Activated naive CD8-positive, alpha-beta T cell (primary cell): ENCODE results near the gene ST3GAL6.

Source experiments
- H3K27ac Mint-ChIP-seq: one replicate; pipeline ENCODE4 v1.8.0; 2021; ENCODE audit warnings: mixed read lengths
- H3K27me3 Mint-ChIP-seq: one replicate; pipeline ENCODE4 v1.8.0; 2021; ENCODE audit warnings: mixed read lengths
- H3K36me3 Mint-ChIP-seq: one replicate; pipeline ENCODE4 v1.8.0; 2021; ENCODE audit warnings: mixed read lengths
- H3K4me1 Mint-ChIP-seq: one replicate; pipeline ENCODE4 v1.8.0; 2021; ENCODE audit warnings: low read depth, mixed read lengths
- H3K4me3 Mint-ChIP-seq: one replicate; pipeline ENCODE4 v1.8.0; 2021; ENCODE audit warnings: mild to moderate bottlenecking, mixed read lengths
- H3K9me3 Mint-ChIP-seq: one replicate; pipeline ENCODE4 v1.8.0; 2021; ENCODE audit warnings: low read depth, mixed read lengths

The ST3GAL6 gene

GRCh38 chr3:98778383-98778782, 15.2 kb downstream of the ST3GAL6 start:
- Mint-ChIP-seq H3K27ac (no peak overlapping the region), H3K4me3 (no peak overlapping the region), H3K36me3 (no peaks in the 10 kb centered on the region), H3K4me1 (no peaks in the 10 kb centered on the region), H3K9me3 (no peaks in the 10 kb centered on the region), H3K27me3 (peaks cover 13% of the 10 kb centered on the region)

GRCh38 chr3:98778852-98779413, 15.8 kb downstream of the ST3GAL6 start:
- H3K27me3 Mint-ChIP-seq, result peaks cover 13% of the 10 kb centered on the region
- H3K9me3 Mint-ChIP-seq, result no peaks in the 10 kb centered on the region
- H3K36me3 Mint-ChIP-seq, result no peaks in the 10 kb centered on the region
- no peaks in the 10 kb centered on the region for H3K4me1 Mint-ChIP-seq
- no peak overlapping the region for H3K27ac Mint-ChIP-seq
- no peak overlapping the region for H3K4me3 Mint-ChIP-seq

GRCh38 chr3:98779541-98780335, 16.6 kb downstream of the ST3GAL6 start:
- no peak overlapping the region for H3K27ac Mint-ChIP-seq
- H3K4me1 Mint-ChIP-seq, result no peaks in the 10 kb centered on the region
- H3K9me3 Mint-ChIP-seq, result no peaks in the 10 kb centered on the region
- H3K4me3 Mint-ChIP-seq, result no peak overlapping the region
- peaks cover 11% of the 10 kb centered on the region for H3K27me3 Mint-ChIP-seq
- no peaks in the 10 kb centered on the region for H3K36me3 Mint-ChIP-seq

- Mint-ChIP-seq H3K27me3 (peaks cover 9% of the 10 kb centered on the region), H3K36me3 (no peaks in the 10 kb centered on the region), H3K27ac (no peak overlapping the region), H3K4me1 (no peaks in the 10 kb centered on the region), H3K4me3 (no peak overlapping the region), H3K9me3 (no peaks in the 10 kb centered on the region)
Measured at GRCh38 chr3:98780343-98780742, 17.2 kb downstream of the ST3GAL6 start.

GRCh38 chr3:98782824-98783500, 19.8 kb downstream of the ST3GAL6 start:
- no peak overlapping the region for H3K27ac Mint-ChIP-seq
- H3K36me3 Mint-ChIP-seq, result no peaks in the 10 kb centered on the region
- peaks cover 4% of the 10 kb centered on the region for H3K27me3 Mint-ChIP-seq
- H3K9me3 Mint-ChIP-seq, result no peaks in the 10 kb centered on the region
- H3K4me3 Mint-ChIP-seq, result no peak overlapping the region
- H3K4me1 Mint-ChIP-seq, result no peaks in the 10 kb centered on the region

GRCh38 chr3:98784042-98784441, 20.9 kb downstream of the ST3GAL6 start:
- H3K9me3 Mint-ChIP-seq, result no peaks in the 10 kb centered on the region
- H3K4me3 Mint-ChIP-seq, result no peak overlapping the region
- no peaks in the 10 kb centered on the region for H3K4me1 Mint-ChIP-seq
- H3K27ac Mint-ChIP-seq, result no peak overlapping the region
- H3K36me3 Mint-ChIP-seq, result no peaks in the 10 kb centered on the region
- H3K27me3 Mint-ChIP-seq, result peaks cover 3% of the 10 kb centered on the region

- Mint-ChIP-seq H3K9me3 (no peaks in the 10 kb centered on the region), H3K4me1 (no peaks in the 10 kb centered on the region), H3K4me3 (no peak overlapping the region), H3K36me3 (no peaks in the 10 kb centered on the region), H3K27ac (no peak overlapping the region), H3K27me3 (peaks cover 3% of the 10 kb centered on the region)
Measured at GRCh38 chr3:98784666-98785600, 21.8 kb downstream of the ST3GAL6 start.

GRCh38 chr3:98786364-98787006, 23.3 kb downstream of the ST3GAL6 start:
- peaks cover 2% of the 10 kb centered on the region for H3K27me3 Mint-ChIP-seq
- no peak overlapping the region for H3K4me3 Mint-ChIP-seq
- no peaks in the 10 kb centered on the region for H3K36me3 Mint-ChIP-seq
- H3K9me3 Mint-ChIP-seq, result no peaks in the 10 kb centered on the region
- H3K27ac Mint-ChIP-seq, result no peak overlapping the region
- no peaks in the 10 kb centered on the region for H3K4me1 Mint-ChIP-seq

GRCh38 chr3:98787181-98787580, 24.0 kb downstream of the ST3GAL6 start:
- H3K4me1 Mint-ChIP-seq, result no peaks in the 10 kb centered on the region
- no peaks in the 10 kb centered on the region for H3K9me3 Mint-ChIP-seq
- no peak overlapping the region for H3K27ac Mint-ChIP-seq
- no peaks in the 10 kb centered on the region for H3K36me3 Mint-ChIP-seq
- H3K27me3 Mint-ChIP-seq, result peaks cover 2% of the 10 kb centered on the region
- no peak overlapping the region for H3K4me3 Mint-ChIP-seq

- no peaks in the 10 kb centered on the region for H3K9me3 Mint-ChIP-seq
- H3K27ac Mint-ChIP-seq, result no peak overlapping the region
- no peaks in the 10 kb centered on the region for H3K4me1 Mint-ChIP-seq
- H3K27me3 Mint-ChIP-seq, result peaks cover 2% of the 10 kb centered on the region
- no peaks in the 10 kb centered on the region for H3K36me3 Mint-ChIP-seq
- H3K4me3 Mint-ChIP-seq, result no peak overlapping the region
Measured at GRCh38 chr3:98788651-98789050, 25.5 kb downstream of the ST3GAL6 start.

GRCh38 chr3:98791341-98792325, 28.5 kb downstream of the ST3GAL6 start:
- Mint-ChIP-seq H3K27me3 (peaks cover 2% of the 10 kb centered on the region), H3K36me3 (no peaks in the 10 kb centered on the region)

GRCh38 chr3:98793971-98794370, 30.8 kb downstream of the ST3GAL6 start:
- H3K9me3 Mint-ChIP-seq, result no peaks in the 10 kb centered on the region
- no peaks in the 10 kb centered on the region for H3K36me3 Mint-ChIP-seq
- no peaks in the 10 kb centered on the region for H3K4me1 Mint-ChIP-seq
- H3K27me3 Mint-ChIP-seq, result peaks cover 2% of the 10 kb centered on the region
- H3K4me3 Mint-ChIP-seq, result no peak overlapping the region
- no peak overlapping the region for H3K27ac Mint-ChIP-seq

More at GRCh38 chr3:98791341-98792325, 28.5 kb downstream of the ST3GAL6 start:
- Mint-ChIP-seq H3K27ac (no peak overlapping the region), H3K4me1 (no peaks in the 10 kb centered on the region), H3K4me3 (no peak overlapping the region), H3K9me3 (no peaks in the 10 kb centered on the region)

- Mint-ChIP-seq H3K4me1 (no peaks in the 10 kb centered on the region), H3K9me3 (no peaks in the 10 kb centered on the region), H3K4me3 (no peak overlapping the region), H3K36me3 (no peaks in the 10 kb centered on the region), H3K27ac (no peak overlapping the region), H3K27me3 (no peaks in the 10 kb centered on the region)
Measured at GRCh38 chr3:98796334-98796733, 33.2 kb downstream of the ST3GAL6 start.
